ENCODE results near the gene PAPOLB. TPM values are rescaled to one million over a fixed set of nuclear protein-coding genes. Genes with fewer than 3 reads are reported as not detected.

PAPOLB gene
- total and polyA plus RNA-seq, 8 donors, result 0.37 TPM; not detected in 7

DNA sequence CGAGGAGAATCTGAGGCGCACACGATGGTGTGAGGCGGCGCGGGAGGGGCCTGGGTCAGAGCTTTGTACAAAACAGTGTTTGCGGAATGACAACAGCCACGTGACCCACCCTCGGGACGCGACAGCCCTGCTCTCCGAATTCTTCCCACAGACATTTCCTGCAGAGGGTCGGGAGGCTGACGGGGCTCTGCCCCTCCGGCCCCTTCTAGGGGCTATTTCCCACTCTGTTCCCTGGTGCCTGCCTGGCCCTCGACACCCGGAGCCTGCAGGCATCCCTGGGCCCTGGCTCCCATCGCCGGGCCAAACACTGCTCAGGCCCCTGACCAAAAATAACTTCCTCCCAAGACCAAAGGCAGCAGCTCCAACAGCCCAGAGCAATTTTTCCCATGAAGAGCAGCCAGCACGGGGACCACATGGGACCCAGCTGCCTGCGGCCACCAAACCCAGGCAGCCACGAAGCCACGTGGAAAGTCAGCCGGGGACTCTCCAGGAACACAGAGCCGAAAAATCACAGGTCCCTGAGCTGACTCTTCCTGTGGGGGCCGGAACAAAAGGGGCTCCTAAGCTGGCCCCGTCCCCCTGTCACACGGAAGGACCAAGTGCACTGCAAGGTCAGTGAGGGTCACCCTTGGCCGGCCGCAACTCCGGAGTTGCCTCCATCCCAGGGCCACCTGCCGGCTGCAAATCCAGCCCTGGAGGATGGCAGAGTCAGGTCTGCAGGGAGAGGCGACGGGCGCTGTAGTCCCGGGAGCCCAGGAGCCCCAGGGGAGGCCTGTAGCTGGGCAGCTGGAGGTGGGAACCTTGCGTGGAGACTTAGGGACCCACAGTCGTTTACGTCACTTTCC lies 42.0 kb downstream of the PAPOLB start:
- WGBS, 5 donors, result 59 to 82% (median 66%) methylated on average over 18 to 39 of the region's 39 CpGs
- DNase-seq, result peak in 1 of 2 donors; percentile 66
- Histone ChIP-seq H3K9me3 (no peaks in the 10 kb centered on the region), H3K27ac (no peak overlapping the region), H3K36me3 (peaks cover 0 to 5% (median 2%) of the 10 kb centered on the region in 4 donors), H3K4me3 (no peak overlapping the region), H3K4me1 (no peaks in the 10 kb centered on the region), H3K27me3 (peaks cover 0 to 44% (median 5%) of the 10 kb centered on the region in 3 donors)
- intact Hi-C loops (cut with DNase I; ENCODE audit: low total_unique reads), result no loop called here
- TF ChIP-seq POLR2A (IDR thresholded peaks at IDR 0.05) (no peak), EP300 (IDR thresholded peaks at IDR 0.05) (no peak), POLR2AphosphoS5 (IDR thresholded peaks at IDR 0.05) (no peak)
- TF ChIP-seq, protein P1, sequence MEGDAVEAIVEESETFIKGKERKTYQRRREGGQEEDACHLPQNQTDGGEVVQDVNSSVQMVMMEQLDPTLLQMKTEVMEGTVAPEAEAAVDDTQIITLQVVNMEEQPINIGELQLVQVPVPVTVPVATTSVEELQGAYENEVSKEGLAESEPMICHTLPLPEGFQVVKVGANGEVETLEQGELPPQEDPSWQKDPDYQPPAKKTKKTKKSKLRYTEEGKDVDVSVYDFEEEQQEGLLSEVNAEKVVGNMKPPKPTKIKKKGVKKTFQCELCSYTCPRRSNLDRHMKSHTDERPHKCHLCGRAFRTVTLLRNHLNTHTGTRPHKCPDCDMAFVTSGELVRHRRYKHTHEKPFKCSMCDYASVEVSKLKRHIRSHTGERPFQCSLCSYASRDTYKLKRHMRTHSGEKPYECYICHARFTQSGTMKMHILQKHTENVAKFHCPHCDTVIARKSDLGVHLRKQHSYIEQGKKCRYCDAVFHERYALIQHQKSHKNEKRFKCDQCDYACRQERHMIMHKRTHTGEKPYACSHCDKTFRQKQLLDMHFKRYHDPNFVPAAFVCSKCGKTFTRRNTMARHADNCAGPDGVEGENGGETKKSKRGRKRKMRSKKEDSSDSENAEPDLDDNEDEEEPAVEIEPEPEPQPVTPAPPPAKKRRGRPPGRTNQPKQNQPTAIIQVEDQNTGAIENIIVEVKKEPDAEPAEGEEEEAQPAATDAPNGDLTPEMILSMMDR (IDR thresholded peaks at IDR 0.05), result no peak

DNA sequence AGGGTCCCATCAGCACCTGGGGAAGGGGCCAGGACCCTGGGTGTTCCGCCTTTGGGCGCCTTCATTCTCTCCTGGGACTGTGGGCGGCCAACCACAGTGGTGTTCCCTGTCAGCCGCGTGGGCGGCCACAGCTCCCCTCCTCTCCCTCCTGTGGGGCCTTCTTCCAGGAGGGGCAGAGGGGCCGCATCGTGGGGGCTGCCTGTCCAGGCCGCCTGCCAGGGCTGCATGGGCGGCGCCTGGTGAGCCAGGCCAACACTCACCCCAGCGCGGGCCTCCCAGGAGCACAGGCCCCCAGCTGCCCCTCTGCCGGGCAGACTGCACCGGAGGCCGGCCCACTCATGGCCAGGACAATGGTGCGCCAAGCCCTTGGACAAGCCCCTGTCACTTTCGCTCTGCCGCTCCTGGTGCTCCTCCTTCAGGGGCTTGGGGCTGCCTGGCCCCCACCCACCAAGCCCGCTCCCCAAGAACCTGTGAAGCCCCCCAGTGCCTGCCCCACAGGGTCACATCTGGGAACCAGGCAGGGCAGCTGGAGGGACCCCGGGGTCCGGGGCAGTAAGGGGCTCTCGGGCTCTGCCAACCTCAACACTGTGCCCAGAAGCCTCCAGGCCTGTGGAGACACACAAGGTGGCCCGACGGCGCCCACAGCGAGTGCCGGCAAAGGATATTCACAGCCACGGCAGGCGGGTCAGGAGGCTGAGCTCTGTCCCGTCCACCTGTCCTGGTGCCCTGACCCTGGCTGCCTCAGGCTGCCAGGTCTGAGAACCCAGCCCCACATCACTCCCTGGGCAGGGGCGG lies 43.6 kb downstream of the PAPOLB start:
- peak in 1 of 2 donors; percentile 61 for DNase-seq
- H3K36me3 ChIP-seq, result peaks cover 0 to 12% (median 3%) of the 10 kb centered on the region in 4 donors
- 80 to 92% (median 84%) methylated on average over 7 to 32 of the region's 32 CpGs for WGBS, 5 donors
- peaks cover 0 to 47% (median 5%) of the 10 kb centered on the region in 3 donors for H3K27me3 ChIP-seq
- H3K4me1 ChIP-seq, result no peaks in the 10 kb centered on the region
- intact Hi-C loops (cut with DNase I; ENCODE audit: low total_unique reads), result no loop called here
- TF ChIP-seq POLR2A (IDR thresholded peaks at IDR 0.05) (no peak), EP300 (IDR thresholded peaks at IDR 0.05) (no peak), POLR2AphosphoS5 (IDR thresholded peaks at IDR 0.05) (no peak)
- TF ChIP-seq, protein P1 (IDR thresholded peaks at IDR 0.05), result no peak
- H3K4me3 ChIP-seq, result no peak overlapping the region
- no peaks in the 10 kb centered on the region for H3K9me3 ChIP-seq
- H3K27ac ChIP-seq, result no peak overlapping the region

DNA sequence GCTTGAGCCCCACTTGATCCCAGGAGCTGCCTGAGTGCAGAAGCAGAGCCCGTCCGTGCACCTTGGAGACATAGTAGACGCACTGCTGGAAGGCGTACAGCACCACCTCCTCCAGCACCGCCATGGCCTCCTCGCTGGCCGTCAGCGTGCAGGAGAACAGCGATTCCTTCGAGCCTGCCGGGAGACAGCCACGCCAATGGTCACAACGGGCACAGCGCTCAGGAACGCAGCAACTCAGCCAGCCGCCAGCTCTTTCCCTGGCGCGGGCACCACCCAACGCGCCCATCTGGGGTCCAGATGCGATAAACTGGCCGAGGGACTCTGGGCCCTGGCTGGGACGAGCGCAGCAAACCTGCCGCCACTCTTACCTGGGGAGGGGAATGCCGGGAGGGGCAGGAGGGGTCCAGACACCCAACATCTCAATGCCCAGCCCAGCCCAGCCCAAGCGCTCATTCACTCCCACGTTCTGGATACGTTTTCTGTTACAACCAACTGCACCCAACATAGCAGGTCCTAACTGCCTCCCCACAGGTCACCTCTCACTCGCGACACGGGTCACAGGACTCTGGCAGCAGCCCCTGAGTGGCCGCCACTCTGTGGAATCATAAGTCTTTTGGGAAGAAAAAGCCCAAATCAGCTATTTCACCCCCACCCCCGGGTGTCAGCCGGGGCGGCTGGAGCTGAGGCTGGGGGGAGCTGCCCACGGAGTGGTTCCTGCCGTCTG lies 44.5 kb downstream of the PAPOLB start:
- Histone ChIP-seq H3K27ac (no peak overlapping the region), H3K4me1 (no peaks in the 10 kb centered on the region), H3K4me3 (no peak overlapping the region), H3K9me3 (no peaks in the 10 kb centered on the region), H3K27me3 (peaks cover 0 to 51% (median 5%) of the 10 kb centered on the region in 3 donors), H3K36me3 (peaks cover 0 to 17% (median 3%) of the 10 kb centered on the region in 4 donors)
- TF ChIP-seq, protein P1 (IDR thresholded peaks at IDR 0.05), result no peak
- no peak for TF ChIP-seq POLR2AphosphoS5 (IDR thresholded peaks at IDR 0.05)
- TF ChIP-seq POLR2A (IDR thresholded peaks at IDR 0.05), result no peak
- no peak for TF ChIP-seq EP300 (IDR thresholded peaks at IDR 0.05)
- intact Hi-C loops (cut with DNase I; ENCODE audit: low total_unique reads), result no loop called here
- 87 to 91% (median 89%) methylated on average over 12 to 38 of the region's 38 CpGs for WGBS, 5 donors
- no peak for DNase-seq
